Measurements from ENCODE around the gene SLC25A28. TPM values are rescaled to one million over a fixed set of nuclear protein-coding genes. Genes with fewer than 3 reads are reported as not detected.
"Not testable (repeated sequence)": the region's sequence is repeated elsewhere in the genome, so short reads cannot be mapped to it uniquely, and the experiment has no call there.

Gene SLC25A28
- polyA plus RNA-seq, 1 donor from 2014 or later, result 27.1 TPM

- Mint-ChIP-seq H3K4me1 (peaks cover 16 to 23% (median 16%) of the 10 kb centered on the region in 3 donors), H3K27me3 (no peaks in the 10 kb centered on the region), H3K36me3 (no peaks in the 10 kb centered on the region), H3K4me3 (peak overlapping the region in 2 of 4 donors; percentile 12 to 27), H3K9me3 (no peaks in the 10 kb centered on the region), H3K27ac (peak overlapping the region in 2 of 3 donors; percentile 71 to 79)
Observed at GRCh38 chr10:99612167-99612831, 7.9 kb downstream of the SLC25A28 start.

GRCh38 chr10:99611326-99611725, 8.9 kb downstream of the SLC25A28 start:
- Mint-ChIP-seq H3K27ac (peak overlapping the region in 2 of 3 donors; percentile 79 to 86), H3K4me1 (peaks cover 14 to 17% (median 16%) of the 10 kb centered on the region in 3 donors), H3K36me3 (no peaks in the 10 kb centered on the region), H3K4me3 (no peak overlapping the region), H3K9me3 (no peaks in the 10 kb centered on the region), H3K27me3 (no peaks in the 10 kb centered on the region)

GRCh38 chr10:99610221-99610620, 10.0 kb downstream of the SLC25A28 start:
- peaks cover 2% of the 10 kb centered on the region for H3K36me3 Mint-ChIP-seq
- peaks cover 13 to 16% (median 14%) of the 10 kb centered on the region in 3 donors for H3K4me1 Mint-ChIP-seq
- peak overlapping the region in 1 of 3 donors; percentile 14 for H3K27ac Mint-ChIP-seq
- no peaks in the 10 kb centered on the region for H3K27me3 Mint-ChIP-seq
- no peaks in the 10 kb centered on the region for H3K9me3 Mint-ChIP-seq
- H3K4me3 Mint-ChIP-seq, result peak overlapping the region in 2 of 4 donors; percentile 8 to 17

- Mint-ChIP-seq H3K27ac (peak overlapping the region in 2 of 3 donors; percentile 36 to 41), H3K36me3 (peaks cover 2% of the 10 kb centered on the region), H3K4me1 (peaks cover 13 to 16% (median 14%) of the 10 kb centered on the region in 3 donors), H3K27me3 (no peaks in the 10 kb centered on the region), H3K4me3 (no peak overlapping the region), H3K9me3 (no peaks in the 10 kb centered on the region)
Observed at GRCh38 chr10:99609186-99609585, 11.1 kb downstream of the SLC25A28 start.

GRCh38 chr10:99605351-99605750, 14.9 kb downstream of the SLC25A28 start:
- peaks cover 9 to 12% (median 9%) of the 10 kb centered on the region in 3 donors for H3K4me1 Mint-ChIP-seq
- H3K27ac Mint-ChIP-seq, result no peak overlapping the region
- no peaks in the 10 kb centered on the region for H3K9me3 Mint-ChIP-seq
- peaks cover 1% of the 10 kb centered on the region for H3K27me3 Mint-ChIP-seq
- peaks cover 4% of the 10 kb centered on the region for H3K36me3 Mint-ChIP-seq
- peak overlapping the region in 1 of 4 donors; percentile 34 for H3K4me3 Mint-ChIP-seq

- H3K27me3 Mint-ChIP-seq, result peaks cover 1% of the 10 kb centered on the region
- peaks cover 4% of the 10 kb centered on the region for H3K36me3 Mint-ChIP-seq
- H3K27ac Mint-ChIP-seq, result no peak overlapping the region
- no peak overlapping the region for H3K4me3 Mint-ChIP-seq
- H3K9me3 Mint-ChIP-seq, result no peaks in the 10 kb centered on the region
- peaks cover 14 to 17% (median 14%) of the 10 kb centered on the region in 3 donors for H3K4me1 Mint-ChIP-seq
Observed at GRCh38 chr10:99604862-99605261, 15.4 kb downstream of the SLC25A28 start.

- H3K27ac Mint-ChIP-seq, result peak overlapping the region in 1 of 3 donors; percentile 36
- H3K36me3 Mint-ChIP-seq, result peaks cover 2% of the 10 kb centered on the region
- no peaks in the 10 kb centered on the region for H3K9me3 Mint-ChIP-seq
- peaks cover 15 to 18% (median 17%) of the 10 kb centered on the region in 3 donors for H3K4me1 Mint-ChIP-seq
- H3K4me3 Mint-ChIP-seq, result peak overlapping the region in 1 of 4 donors; percentile 46
- peaks cover 5% of the 10 kb centered on the region for H3K27me3 Mint-ChIP-seq
Observed at GRCh38 chr10:99598781-99599509, 21.3 kb downstream of the SLC25A28 start.

GRCh38 chr10:99598011-99598410, 22.2 kb downstream of the SLC25A28 start:
- Mint-ChIP-seq H3K27ac (peak overlapping the region in 1 of 3 donors; percentile 36), H3K36me3 (peaks cover 2% of the 10 kb centered on the region), H3K9me3 (no peaks in the 10 kb centered on the region), H3K4me1 (peaks cover 15 to 18% (median 17%) of the 10 kb centered on the region in 3 donors), H3K27me3 (peaks cover 5% of the 10 kb centered on the region), H3K4me3 (no peak overlapping the region)

- not testable (repeated sequence) for H3K36me3 Mint-ChIP-seq, H3K9me3 Mint-ChIP-seq, H3K27ac Mint-ChIP-seq, H3K27me3 Mint-ChIP-seq, H3K4me3 Mint-ChIP-seq
- peaks cover 15 to 17% (median 17%) of the 10 kb centered on the region in 3 donors for H3K4me1 Mint-ChIP-seq
Observed at GRCh38 chr10:99596708-99597107, 23.5 kb downstream of the SLC25A28 start.

GRCh38 chr10:99595770-99596465, 24.3 kb downstream of the SLC25A28 start:
- H3K27me3 Mint-ChIP-seq, result peaks cover 4% of the 10 kb centered on the region
- no peak overlapping the region for H3K27ac Mint-ChIP-seq
- H3K4me1 Mint-ChIP-seq, result peaks cover 14 to 16% (median 15%) of the 10 kb centered on the region in 3 donors
- peaks cover 3% of the 10 kb centered on the region for H3K36me3 Mint-ChIP-seq
- H3K9me3 Mint-ChIP-seq, result no peaks in the 10 kb centered on the region
- H3K4me3 Mint-ChIP-seq, result no peak overlapping the region

- H3K36me3 Mint-ChIP-seq, result peaks cover 3% of the 10 kb centered on the region
- H3K9me3 Mint-ChIP-seq, result no peaks in the 10 kb centered on the region
- no peak overlapping the region for H3K27ac Mint-ChIP-seq
- peaks cover 4% of the 10 kb centered on the region for H3K27me3 Mint-ChIP-seq
- peak overlapping the region in 1 of 4 donors; percentile 53 for H3K4me3 Mint-ChIP-seq
- peaks cover 11 to 13% (median 12%) of the 10 kb centered on the region in 3 donors for H3K4me1 Mint-ChIP-seq
Observed at GRCh38 chr10:99595236-99595635, 25.0 kb downstream of the SLC25A28 start.

- peaks cover 3% of the 10 kb centered on the region for H3K36me3 Mint-ChIP-seq
- peaks cover 0 to 1% (median 0%) of the 10 kb centered on the region in 3 donors for H3K4me1 Mint-ChIP-seq
- H3K4me3 Mint-ChIP-seq, result no peak overlapping the region
- H3K27me3 Mint-ChIP-seq, result peaks cover 4% of the 10 kb centered on the region
- H3K27ac Mint-ChIP-seq, result no peak overlapping the region
- H3K9me3 Mint-ChIP-seq, result no peaks in the 10 kb centered on the region
Observed at GRCh38 chr10:99593312-99593711, 26.9 kb downstream of the SLC25A28 start.

- Mint-ChIP-seq H3K4me1 (no peaks in the 10 kb centered on the region), H3K9me3 (no peaks in the 10 kb centered on the region), H3K4me3 (no peak overlapping the region), H3K27ac (no peak overlapping the region), H3K36me3 (peaks cover 3% of the 10 kb centered on the region), H3K27me3 (peaks cover 4% of the 10 kb centered on the region)
Observed at GRCh38 chr10:99590799-99591198, 29.4 kb downstream of the SLC25A28 start.

- no peak overlapping the region for H3K27ac Mint-ChIP-seq
- no peaks in the 10 kb centered on the region for H3K4me1 Mint-ChIP-seq
- H3K4me3 Mint-ChIP-seq, result no peak overlapping the region
- H3K36me3 Mint-ChIP-seq, result no peaks in the 10 kb centered on the region
- no peaks in the 10 kb centered on the region for H3K9me3 Mint-ChIP-seq
- peaks cover 4% of the 10 kb centered on the region for H3K27me3 Mint-ChIP-seq
Observed at GRCh38 chr10:99583687-99584086, 36.6 kb downstream of the SLC25A28 start.

- Mint-ChIP-seq H3K27me3 (peaks cover 2% of the 10 kb centered on the region), H3K36me3 (no peaks in the 10 kb centered on the region), H3K9me3 (no peaks in the 10 kb centered on the region), H3K4me3 (no peak overlapping the region), H3K4me1 (no peaks in the 10 kb centered on the region), H3K27ac (no peak overlapping the region)
Observed at GRCh38 chr10:99582255-99582770, 37.9 kb downstream of the SLC25A28 start.
